Mesothelial cell of epicardium (in vitro differentiated cells): Measurements from ENCODE around the gene PJA2. TPM values are rescaled to one million over a fixed set of nuclear protein-coding genes. Genes with fewer than 3 reads are reported as not detected.

Source experiments
- DNase-seq, 2 experiments: peaks; one replicate each; pipeline ENCODE4 v3.0.0; 2021; ENCODE audit warnings: low spot score in 2 of 2; ENCODE audit not compliant: unreplicated experiment in 2 of 2
- H3K27ac Mint-ChIP-seq: 2 replicates; pipeline ENCODE4 v1.8.0; 2021; ENCODE audit warnings: mixed read lengths
- H3K27me3 Mint-ChIP-seq: 2 replicates; pipeline ENCODE4 v1.8.0; 2021; ENCODE audit warnings: low read depth, mixed read lengths
- H3K36me3 Mint-ChIP-seq: 2 replicates; pipeline ENCODE4 v1.8.0; 2021; ENCODE audit warnings: mixed read lengths
- H3K4me1 Mint-ChIP-seq: 2 replicates; pipeline ENCODE4 v1.8.0; 2021; ENCODE audit warnings: mixed read lengths
- H3K4me3 Mint-ChIP-seq: 2 replicates; pipeline ENCODE4 v1.8.0; 2021; ENCODE audit warnings: mild to moderate bottlenecking, moderate library complexity, mixed read lengths
- H3K9me3 Mint-ChIP-seq: 2 replicates; pipeline ENCODE4 v1.8.0; 2021; ENCODE audit warnings: mixed read lengths
- CTCF ChIP-seq: fragments of 200-600 bp; sonication (generic); IDR thresholded peaks from one replicate; pipeline ENCODE4 v1.5.0; 2021; ENCODE audit warnings: antibody characterized with exemption; ENCODE audit not compliant: unreplicated experiment
- total RNA-seq: library from RNA; stranded (reverse); gene quantifications from 3 replicates; pipeline ENCODE4 v1.2.1, GENCODE V29; 2021

Gene PJA2
- total RNA-seq, 1 donor from 2014 or later: 69.2 TPM

GRCh38 chr5:109345699-109346098, 64.1 kb downstream of the PJA2 start:
- H3K36me3 Mint-ChIP-seq: peaks cover 19% of the 10 kb centered on the region
- DNase-seq: no peak
- no peaks in the 10 kb centered on the region for H3K9me3 Mint-ChIP-seq
- H3K27me3 Mint-ChIP-seq: no peaks in the 10 kb centered on the region
- H3K4me3 Mint-ChIP-seq: no peak overlapping the region
- no peaks in the 10 kb centered on the region for H3K4me1 Mint-ChIP-seq
- no peak overlapping the region for H3K27ac Mint-ChIP-seq
- no peak for TF ChIP-seq CTCF

- peak overlapping the region; percentile 29 for H3K4me3 Mint-ChIP-seq
Measured at GRCh38 chr5:109340351-109340750, 69.4 kb downstream of the PJA2 start.

GRCh38 chr5:109335114-109335513, 74.7 kb downstream of the PJA2 start:
- no peak for TF ChIP-seq CTCF
- H3K4me3 Mint-ChIP-seq: no peak overlapping the region
- DNase-seq: no peak
- H3K4me1 Mint-ChIP-seq: peaks cover under 1% of the 10 kb centered on the region
- no peak overlapping the region for H3K27ac Mint-ChIP-seq
- peaks cover 35% of the 10 kb centered on the region for H3K36me3 Mint-ChIP-seq
- H3K9me3 Mint-ChIP-seq: peaks cover 2% of the 10 kb centered on the region
- peaks cover under 1% of the 10 kb centered on the region for H3K27me3 Mint-ChIP-seq

More at GRCh38 chr5:109340351-109340750, 69.4 kb downstream of the PJA2 start:
- Mint-ChIP-seq H3K27ac (peak overlapping the region; percentile 87), H3K4me1 (peaks cover 1% of the 10 kb centered on the region), H3K36me3 (peaks cover 36% of the 10 kb centered on the region), H3K27me3 (peaks cover 2% of the 10 kb centered on the region), H3K9me3 (peaks cover 4% of the 10 kb centered on the region)
- DNase-seq: no peak
- TF ChIP-seq CTCF: no peak

GRCh38 chr5:109334056-109334455, 75.7 kb downstream of the PJA2 start:
- TF ChIP-seq CTCF: no peak
- no peak for DNase-seq
- H3K27me3 Mint-ChIP-seq: no peaks in the 10 kb centered on the region
- peaks cover 32% of the 10 kb centered on the region for H3K36me3 Mint-ChIP-seq
- no peaks in the 10 kb centered on the region for H3K9me3 Mint-ChIP-seq
- H3K4me1 Mint-ChIP-seq: no peaks in the 10 kb centered on the region
- H3K27ac Mint-ChIP-seq: no peak overlapping the region
- H3K4me3 Mint-ChIP-seq: no peak overlapping the region

GRCh38 chr5:109329333-109330237, 80.2 kb downstream of the PJA2 start:
- H3K4me3 Mint-ChIP-seq: no peak overlapping the region
- TF ChIP-seq CTCF: no peak
- H3K27ac Mint-ChIP-seq: no peak overlapping the region
- H3K27me3 Mint-ChIP-seq: no peaks in the 10 kb centered on the region
- H3K4me1 Mint-ChIP-seq: no peaks in the 10 kb centered on the region
- DNase-seq: no peak
- H3K36me3 Mint-ChIP-seq: peaks cover 14% of the 10 kb centered on the region
- no peaks in the 10 kb centered on the region for H3K9me3 Mint-ChIP-seq
